HEK293 (cell line): ENCODE data around the gene RBFOX2.
"Not testable (repeated sequence)": the region's sequence is repeated elsewhere in the genome, so short reads cannot be mapped to it uniquely, and the experiment has no call there.

ENCODE experiments used
- CTCF ChIP-seq: fragments of 450-650 bp; formaldehyde crosslinking; IDR thresholded peaks from 2 replicates; pipeline ENCODE4 v1.5.1; 2016; ENCODE audit warnings: missing biosample characterization, missing genetic modification characterization
- KLF9 ChIP-seq: fragments of 450-650 bp; formaldehyde crosslinking; IDR thresholded peaks from 2 replicates; pipeline ENCODE4 v1.5.1; 2016; ENCODE audit warnings: missing biosample characterization, missing genetic modification characterization, low read depth
- PATZ1 ChIP-seq: fragments of 450-650 bp; formaldehyde crosslinking; IDR thresholded peaks from 2 replicates; pipeline ENCODE4 v1.5.1; 2016; ENCODE audit warnings: missing biosample characterization, missing genetic modification characterization
- YY1 ChIP-seq: fragments of 450-650 bp; formaldehyde crosslinking; IDR thresholded peaks from 2 replicates; pipeline ENCODE4 v1.5.1; 2018; ENCODE audit warnings: missing biosample characterization, missing genetic modification characterization
- ZNF560 ChIP-seq: fragments of 450-650 bp; formaldehyde crosslinking; IDR thresholded peaks from 2 replicates; pipeline ENCODE4 v1.5.1; 2017; ENCODE audit warnings: missing biosample characterization, missing genetic modification characterization, borderline replicate concordance

GRCh38 chr22:35737886-35738285, 290.7 kb downstream of the RBFOX2 start:
- not testable (repeated sequence) for TF ChIP-seq CTCF; KLF9 (tag by site-specific recombination); PATZ1 (tag by site-specific recombination); ZNF560 (tag by site-specific recombination); YY1 (tag by site-specific recombination)
